SU-DHL-6 (cell line): Measurements from ENCODE around the gene FANK1.

ENCODE experiments used
- EZH2phosphoT487 ChIP-seq: fragments of 200-600 bp; sonication (generic), shearing (Covaris generic); conservative IDR thresholded peaks from 2 replicates; pipeline ENCODE4 v1.6.1; 2018; ENCODE audit warnings: mild to moderate bottlenecking, antibody characterized with exemption, low read length, moderate library complexity, mixed read lengths
- TF ChIP-seq, protein P1 (sequence below): fragments of 200-600 bp; sonication (generic); IDR thresholded peaks from one replicate; pipeline ENCODE4 v1.5.1; 2017; ENCODE audit warnings: antibody characterized with exemption, mild to moderate bottlenecking, low read length, moderate library complexity; ENCODE audit not compliant: insufficient read depth, poor library complexity, severe bottlenecking

DNA sequence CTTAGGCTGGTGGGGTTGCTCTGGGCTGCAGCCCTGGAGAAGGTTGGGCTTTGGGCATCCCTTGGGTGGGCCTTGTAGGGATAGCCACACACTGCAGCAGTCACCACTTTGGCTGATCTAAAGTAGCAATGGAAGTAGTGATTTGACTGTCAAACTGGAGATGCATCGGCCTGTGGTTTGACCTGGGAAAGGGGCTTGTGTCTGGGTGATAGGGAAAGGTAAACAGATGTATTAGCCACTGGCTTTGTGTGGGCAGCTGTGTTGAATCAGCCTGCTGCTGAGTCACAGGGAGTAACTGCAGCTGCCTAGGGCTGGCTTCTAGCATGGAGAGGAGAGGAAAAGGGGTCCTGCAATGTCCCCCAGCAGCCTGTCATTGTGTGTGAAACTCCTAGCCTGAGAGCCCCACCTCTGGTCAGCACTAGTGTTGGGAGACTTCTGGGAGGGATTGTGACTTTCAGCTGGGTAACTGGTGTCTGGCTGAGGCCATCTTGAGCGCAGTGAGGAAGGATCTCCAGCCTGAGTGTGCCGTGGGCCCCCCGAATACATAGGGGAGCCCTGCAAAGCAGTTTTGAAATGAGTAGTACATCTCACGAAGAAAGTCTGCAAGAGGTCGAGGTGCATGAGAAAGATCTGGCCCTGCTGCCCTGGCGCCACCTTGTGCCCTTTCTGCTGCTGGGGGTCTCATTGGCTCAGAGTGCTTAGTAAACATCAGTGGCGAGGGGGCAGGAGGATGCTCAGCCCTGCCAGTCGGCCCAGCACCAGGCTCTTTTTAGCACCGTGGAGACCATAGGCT is 117.3 kb downstream of the FANK1 start:
- TF ChIP-seq, protein P1, sequence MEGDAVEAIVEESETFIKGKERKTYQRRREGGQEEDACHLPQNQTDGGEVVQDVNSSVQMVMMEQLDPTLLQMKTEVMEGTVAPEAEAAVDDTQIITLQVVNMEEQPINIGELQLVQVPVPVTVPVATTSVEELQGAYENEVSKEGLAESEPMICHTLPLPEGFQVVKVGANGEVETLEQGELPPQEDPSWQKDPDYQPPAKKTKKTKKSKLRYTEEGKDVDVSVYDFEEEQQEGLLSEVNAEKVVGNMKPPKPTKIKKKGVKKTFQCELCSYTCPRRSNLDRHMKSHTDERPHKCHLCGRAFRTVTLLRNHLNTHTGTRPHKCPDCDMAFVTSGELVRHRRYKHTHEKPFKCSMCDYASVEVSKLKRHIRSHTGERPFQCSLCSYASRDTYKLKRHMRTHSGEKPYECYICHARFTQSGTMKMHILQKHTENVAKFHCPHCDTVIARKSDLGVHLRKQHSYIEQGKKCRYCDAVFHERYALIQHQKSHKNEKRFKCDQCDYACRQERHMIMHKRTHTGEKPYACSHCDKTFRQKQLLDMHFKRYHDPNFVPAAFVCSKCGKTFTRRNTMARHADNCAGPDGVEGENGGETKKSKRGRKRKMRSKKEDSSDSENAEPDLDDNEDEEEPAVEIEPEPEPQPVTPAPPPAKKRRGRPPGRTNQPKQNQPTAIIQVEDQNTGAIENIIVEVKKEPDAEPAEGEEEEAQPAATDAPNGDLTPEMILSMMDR: no peak
- TF ChIP-seq EZH2phosphoT487: no peak
